Spleen (tissue), 13 donors: ENCODE measurements around the gene PTRHD1. TPM values are rescaled to one million over a fixed set of nuclear protein-coding genes. Genes with fewer than 3 reads are reported as not detected.

Experiments
- DNase-seq: peaks from one replicate; pipeline ENCODE4 v3.0.0-alpha.2; 2020
- H3K27ac ChIP-seq, 8 donors: fragments of 200-600 bp; sonication (generic) in 7 of 8; 1 replicate in 4 of 8; 2 replicates in 4 of 8; pipeline versions ENCODE4 v1.5.0 to v1.8.0; 2016 to 2021; ENCODE audit warnings: inconsistent platforms in 4 of 8, mild to moderate bottlenecking in 4 of 8, moderate library complexity in 1 of 8
- H3K27me3 ChIP-seq, 7 donors: fragments of 200-600 bp; sonication (generic) in 6 of 7; replicated peaks in 1 of 7; 1 replicate in 4 of 7; 2 replicates in 3 of 7; pipeline versions ENCODE4 v1.5.0 to v1.8.0; 2016 to 2021; ENCODE audit warnings: inconsistent platforms in 3 of 7, mild to moderate bottlenecking in 1 of 7
- H3K36me3 ChIP-seq, 6 donors: fragments of 200-600 bp; sonication (generic) in 5 of 6; 1 replicate in 4 of 6; 2 replicates in 2 of 6; pipeline versions ENCODE4 v1.5.0 to v1.8.0; 2016 to 2021; ENCODE audit warnings: inconsistent platforms in 2 of 6
- H3K4me1 ChIP-seq, 6 donors: fragments of 200-600 bp; sonication (generic) in 5 of 6; 1 replicate in 3 of 6; 2 replicates in 3 of 6; pipeline versions ENCODE4 v1.5.0 to v1.8.0; 2016 to 2021; ENCODE audit warnings: inconsistent platforms in 3 of 6
- H3K4me3 ChIP-seq, 8 donors: fragments of 200-600 bp; sonication (generic) in 7 of 8; 1 replicate in 4 of 8; 2 replicates in 4 of 8; pipeline versions ENCODE4 v1.5.0 to v1.8.0; 2016 to 2021; ENCODE audit warnings: inconsistent platforms in 4 of 8, mild to moderate bottlenecking in 4 of 8, moderate library complexity in 2 of 8
- H3K9me3 ChIP-seq, 8 donors: fragments of 200-600 bp; sonication (generic) in 7 of 8; 1 replicate in 4 of 8; 2 replicates in 4 of 8; pipeline versions ENCODE4 v1.5.0 to v1.8.0; 2016 to 2021; ENCODE audit warnings: inconsistent platforms in 4 of 8
- POLR2A ChIP-seq, 3 donors: fragments of 450-650 bp; IDR thresholded peaks; one replicate each; pipeline ENCODE4 v1.5.1; 2017; ENCODE audit warnings: antibody characterized with exemption in 3 of 3, mild to moderate bottlenecking in 1 of 3
- POLR2AphosphoS5 ChIP-seq, 3 donors: sonication (generic); formaldehyde crosslinking; IDR thresholded peaks; one replicate each; pipeline ENCODE4 v1.5.1; 2017; ENCODE audit warnings: antibody characterized with exemption in 3 of 3
- WGBS, 5 donors: extraction: QIAGEN DNeasy Blood & Tissue Kit in 3 of 5; methylation state at CpG; one replicate each; pipeline versions ENCODE4 v1.1.5 to v1.1.7; 2013 to 2018; 5-methylcytosine and 5-hydroxymethylcytosine counted together
- intact Hi-C: fragments of 100-400 bp; cut with DNase I; formaldehyde crosslinking; loops from one replicate; pipeline ENCODE4 v1.15.0; 2023; ENCODE audit warnings: low total_unique reads
- long read RNA-seq, 2 donors: transcript quantifications; one replicate each; lab custom pipeline, GENCODE V29; 2026
- polyA plus RNA-seq, 3 donors: library from polyadenylated mRNA; stranded (reverse); fragments of 200-250 nt; gene quantifications; one replicate each; pipeline ENCODE4 v1.2.1, GENCODE V29; 2013
- total RNA-seq, 7 donors: library from RNA; depleted of rRNA in 3 of 7; stranded (reverse); fragments of >200 nt in 3 of 7; fragmentation: NEBNext Ultra II Directional in 4 of 7; extraction: Animal tissue kit (Norgen Biotek cat#: 25700) in 4 of 7; gene quantifications; one replicate each; pipeline versions ENCODE4 v1.1.0 to v1.2.1, GENCODE V29; 2016 to 2021
- TF ChIP-seq, protein P1 (sequence below), 11 experiments: fragments of 200-600 bp in 7 of 11; fragments of 450-650 bp in 4 of 11; sonication (generic) in 4 of 11; IDR thresholded peaks in 8 of 11; conservative IDR thresholded peaks in 3 of 11; 1 replicate in 7 of 11; 2 replicates in 4 of 11; pipeline versions ENCODE4 v1.4.0 to v1.8.0; 2016 to 2021; ENCODE audit warnings: antibody characterized with exemption in 11 of 11, inconsistent platforms in 4 of 11, mild to moderate bottlenecking in 1 of 11
- donor health status: healthy with polysubstance abuse.
- donor health status: DM: no; HTN: no; CAD: no; lungs with moderate emphysema.
- donor health status: DM: no; HTN: no; CAD: no.
- donor health status: Bipolar disorder and iron deficiency.
- donor health status: healthy.
- donor health status: DM: no; HTN: no; CAD: no.
- donor health status: DM: yes; HTN: yes; CAD: no.

Gene PTRHD1, protein sequence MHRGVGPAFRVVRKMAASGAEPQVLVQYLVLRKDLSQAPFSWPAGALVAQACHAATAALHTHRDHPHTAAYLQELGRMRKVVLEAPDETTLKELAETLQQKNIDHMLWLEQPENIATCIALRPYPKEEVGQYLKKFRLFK
- 10 to 100 TPM; 11.0 to 26.9 (median 20.5) TPM for total RNA-seq
- polyA plus RNA-seq, result 10 to 100 TPM; 36.4 to 42.0 (median 36.5) TPM
- long read RNA-seq, donor 1, transcript PTRHD1-201 (2 exons, 1,105 nt), result major isoform, 60 of 68 reads
- long read RNA-seq, donor 1, partial matches to known transcripts, result 7 of 68 reads
- long read RNA-seq, donor 1, other reads (novel, unspliced or antisense), result 0 of 68 reads
- long read RNA-seq, donor 2, transcript PTRHD1-201 (2 exons, 1,105 nt), result major isoform, 59 of 59 reads
- long read RNA-seq, donor 2, partial matches to known transcripts, result 0 of 59 reads
- long read RNA-seq, donor 2, other reads (novel, unspliced or antisense), result 0 of 59 reads

DNA sequence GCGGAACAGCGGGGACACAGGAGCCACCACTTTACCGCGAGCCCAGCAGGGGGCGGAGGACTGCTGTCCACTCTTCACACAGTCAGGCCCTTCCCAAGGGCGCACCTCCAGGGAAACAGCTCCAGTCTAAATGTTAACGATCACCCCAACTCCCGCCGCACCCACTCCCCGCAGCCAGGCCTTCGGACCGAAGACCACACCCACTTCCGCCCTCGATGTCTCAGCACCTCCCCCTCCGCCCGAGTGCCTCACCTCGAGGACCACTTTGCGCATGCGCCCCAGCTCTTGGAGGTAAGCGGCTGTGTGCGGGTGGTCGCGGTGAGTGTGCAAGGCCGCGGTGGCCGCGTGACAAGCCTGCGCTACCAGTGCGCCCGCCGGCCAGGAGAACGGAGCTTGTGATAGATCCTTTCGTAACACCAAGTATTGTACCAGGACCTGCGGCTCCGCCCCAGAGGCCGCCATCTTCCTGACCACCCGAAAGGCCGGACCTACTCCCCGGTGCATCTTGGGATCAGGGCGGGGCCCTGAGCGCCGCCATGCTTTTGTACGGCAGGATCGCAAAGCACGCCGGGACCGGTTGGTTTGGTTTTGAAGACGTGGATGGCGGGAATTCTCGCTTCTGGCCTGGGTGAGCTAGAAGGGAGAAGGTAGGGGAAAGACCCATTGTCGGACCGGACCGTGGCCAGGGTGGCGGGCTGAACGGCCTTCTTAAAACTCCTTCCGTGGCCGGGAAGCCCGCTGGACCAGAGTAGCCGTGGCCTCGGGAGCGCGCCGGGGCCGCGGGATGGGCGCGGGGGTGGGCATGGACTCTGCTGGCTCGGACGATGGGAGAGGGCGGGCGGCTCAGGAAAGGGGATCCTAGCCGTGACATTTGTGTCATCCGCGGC lies at the start of gene PTRHD1, which contains the start of gene CENPO:
Gene PTRHD1, minus strand, starts transcription at position 518 of the 887 bp plus-strand sequence. Its CDS starts 14 bp downstream, at position 504.
Gene CENPO, plus strand, starts transcription at position 552 of the 887 bp plus-strand sequence. CDS start 495 bp downstream, outside the sequence.
- intact Hi-C loops, result no loop called here
- Histone ChIP-seq H3K4me1 (peaks cover 4 to 50% (median 22%) of the 10 kb centered on the region in 6 donors), H3K4me3 (peak within 1 kb of the TSS; percentile 66 to 93 (median 86)), H3K36me3 (peaks cover 0 to 27% (median 5%) of the 10 kb centered on the region in 6 donors), H3K9me3 (no peaks in the 10 kb centered on the region), H3K27ac (peak within 1 kb of the TSS; percentile 98 to 100 (median 99)), H3K27me3 (no peaks in the 10 kb centered on the region)
- 0 to 1% (median 0%) methylated on average over 64 to 74 of the region's 74 CpGs for WGBS, 5 donors
- TF ChIP-seq POLR2A (IDR thresholded peaks at IDR 0.05) (peak in 1 of 3 donors; percentile 45), POLR2AphosphoS5 (IDR thresholded peaks at IDR 0.05) (peak; percentile 92 to 95 (median 94))
- TF ChIP-seq, protein P1, sequence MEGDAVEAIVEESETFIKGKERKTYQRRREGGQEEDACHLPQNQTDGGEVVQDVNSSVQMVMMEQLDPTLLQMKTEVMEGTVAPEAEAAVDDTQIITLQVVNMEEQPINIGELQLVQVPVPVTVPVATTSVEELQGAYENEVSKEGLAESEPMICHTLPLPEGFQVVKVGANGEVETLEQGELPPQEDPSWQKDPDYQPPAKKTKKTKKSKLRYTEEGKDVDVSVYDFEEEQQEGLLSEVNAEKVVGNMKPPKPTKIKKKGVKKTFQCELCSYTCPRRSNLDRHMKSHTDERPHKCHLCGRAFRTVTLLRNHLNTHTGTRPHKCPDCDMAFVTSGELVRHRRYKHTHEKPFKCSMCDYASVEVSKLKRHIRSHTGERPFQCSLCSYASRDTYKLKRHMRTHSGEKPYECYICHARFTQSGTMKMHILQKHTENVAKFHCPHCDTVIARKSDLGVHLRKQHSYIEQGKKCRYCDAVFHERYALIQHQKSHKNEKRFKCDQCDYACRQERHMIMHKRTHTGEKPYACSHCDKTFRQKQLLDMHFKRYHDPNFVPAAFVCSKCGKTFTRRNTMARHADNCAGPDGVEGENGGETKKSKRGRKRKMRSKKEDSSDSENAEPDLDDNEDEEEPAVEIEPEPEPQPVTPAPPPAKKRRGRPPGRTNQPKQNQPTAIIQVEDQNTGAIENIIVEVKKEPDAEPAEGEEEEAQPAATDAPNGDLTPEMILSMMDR (IDR thresholded peaks at IDR 0.05 in 8 of 11, conservative IDR thresholded peaks at IDR 0.05 in 3 of 11), result peak; percentile 28 to 82 (median 61)
- DNase-seq, result peak; percentile 99

DNA sequence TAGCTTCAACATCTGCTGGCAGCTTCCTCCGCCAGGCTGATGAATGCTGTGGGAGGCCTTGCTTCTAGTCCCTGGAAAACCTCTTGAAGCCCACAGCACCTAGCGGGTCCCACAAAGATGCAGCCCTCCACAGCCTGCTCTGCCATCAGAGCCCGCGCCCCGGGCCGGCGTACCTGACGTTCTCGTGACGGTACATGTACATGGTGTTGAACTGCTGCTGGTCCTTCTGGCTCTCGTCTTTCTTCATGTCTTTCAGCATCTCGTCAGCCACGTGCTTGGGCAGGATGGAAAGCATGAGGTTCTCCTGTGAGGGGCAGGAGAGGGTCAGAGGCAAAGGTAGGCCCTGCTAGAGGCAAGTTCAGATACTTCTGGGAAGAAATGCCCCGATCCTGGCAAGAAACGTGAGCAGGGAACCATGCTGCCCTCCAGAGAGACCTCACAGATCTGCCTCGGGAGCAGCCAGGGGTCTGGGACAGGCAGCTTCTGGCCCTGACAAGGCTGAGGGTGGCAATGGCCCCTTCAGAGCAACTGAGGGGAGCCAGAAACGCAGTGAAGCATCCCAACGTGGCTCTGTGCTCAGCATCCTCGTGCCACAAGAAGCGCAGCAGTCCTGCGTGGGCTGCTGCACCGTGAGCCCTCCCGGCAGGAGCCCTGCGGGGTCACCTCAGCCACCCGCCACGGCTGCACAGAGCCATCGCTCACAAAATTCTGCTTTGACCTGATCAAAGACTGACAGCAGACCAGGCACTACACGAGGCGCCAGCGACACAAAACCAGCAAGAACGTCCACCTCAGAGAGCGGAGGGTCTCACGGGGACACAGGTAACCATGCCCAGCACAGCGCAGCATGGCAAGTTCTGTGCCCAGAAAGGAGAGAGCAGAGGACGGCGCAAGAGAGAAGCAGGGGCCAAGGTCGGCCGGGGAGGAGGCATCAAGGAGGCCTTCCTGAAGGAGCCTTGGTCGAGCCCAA lies 49.2 kb upstream of the PTRHD1 start:
- 94 to 96% (median 96%) methylated on average over 32 to 39 of the region's 39 CpGs for WGBS, 5 donors

More for the DNA sequence above, 49.2 kb upstream of the PTRHD1 start:
- Histone ChIP-seq H3K27me3 (no peaks in the 10 kb centered on the region), H3K27ac (no peak overlapping the region), H3K9me3 (peaks cover 0 to 2% (median 0%) of the 10 kb centered on the region in 8 donors), H3K4me3 (no peak overlapping the region), H3K36me3 (peaks cover 0 to 66% (median 24%) of the 10 kb centered on the region in 6 donors), H3K4me1 (no peaks in the 10 kb centered on the region)
- DNase-seq, result peak; percentile 56
- intact Hi-C loops, result no loop called here
- TF ChIP-seq, protein P1 (IDR thresholded peaks at IDR 0.05 in 8 of 11, conservative IDR thresholded peaks at IDR 0.05 in 3 of 11), result no peak
- no peak for TF ChIP-seq POLR2A (IDR thresholded peaks at IDR 0.05)
- no peak for TF ChIP-seq POLR2AphosphoS5 (IDR thresholded peaks at IDR 0.05)
